Measurements from ENCODE around the gene HTR3A. TPM values are rescaled to one million over a fixed set of nuclear protein-coding genes. Genes with fewer than 3 reads are reported as not detected.

Gene HTR3A
- total RNA-seq, 1 donor from 2014 or later: not detected

DNA sequence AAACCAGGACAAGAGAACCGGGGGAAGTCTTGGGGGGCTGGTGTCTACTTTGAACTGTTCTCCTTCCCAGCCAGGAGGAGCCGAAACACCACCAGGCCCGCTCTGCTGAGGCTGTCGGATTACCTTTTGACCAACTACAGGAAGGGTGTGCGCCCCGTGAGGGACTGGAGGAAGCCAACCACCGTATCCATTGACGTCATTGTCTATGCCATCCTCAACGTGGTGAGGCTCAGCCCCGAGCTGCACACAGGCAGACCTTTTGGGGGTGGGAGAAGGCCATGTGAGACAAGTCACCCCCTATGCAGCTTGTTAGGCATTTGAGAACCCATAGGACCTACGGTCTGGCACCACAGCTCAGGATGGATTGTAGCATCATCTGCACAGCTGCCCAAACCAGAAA is 2.8 kb downstream of the HTR3A start:
- intact Hi-C loops (cut with micrococcal nuclease): no loop called here

DNA sequence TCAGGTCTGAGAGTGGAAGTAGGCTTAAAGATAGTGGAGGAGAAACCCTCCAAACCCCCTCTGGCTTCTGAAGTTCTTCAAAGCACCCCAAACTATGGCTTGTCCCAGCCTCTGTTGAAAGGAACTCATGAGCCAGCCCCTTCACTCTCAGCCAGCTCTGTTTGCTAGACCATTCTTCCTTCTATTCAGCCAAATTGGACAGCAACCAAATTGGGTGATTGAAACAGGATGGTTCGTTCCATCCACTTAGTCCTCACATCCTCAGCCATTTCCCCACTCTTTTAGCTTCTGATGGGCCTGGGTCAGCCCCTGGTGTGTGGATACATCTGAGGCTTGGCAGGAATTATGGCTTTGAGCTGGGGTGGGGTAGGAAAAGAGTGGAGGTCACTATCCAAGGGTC is 4.5 kb downstream of the HTR3A start:
- intact Hi-C loops (cut with micrococcal nuclease): no loop called here

DNA sequence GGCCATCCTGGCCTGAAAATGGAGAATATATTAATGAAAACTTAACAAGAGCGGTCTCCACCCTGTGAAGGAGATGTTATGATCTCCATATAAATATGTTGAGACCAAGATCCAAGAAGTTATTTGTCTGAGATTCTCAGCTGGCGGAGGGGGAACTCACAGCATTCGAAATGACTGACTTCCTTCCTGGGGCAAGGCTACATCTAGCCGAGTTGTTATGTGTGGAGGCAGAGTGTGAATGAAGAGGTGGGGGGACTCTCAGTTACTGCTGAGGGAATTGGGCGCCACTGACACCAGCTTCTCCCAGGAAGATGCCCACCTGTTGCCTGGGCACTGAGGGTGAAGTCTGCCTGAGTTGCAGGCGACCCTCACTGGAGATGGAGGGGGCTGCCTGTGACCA is 5.9 kb downstream of the HTR3A start:
- intact Hi-C loops (cut with micrococcal nuclease): no loop called here

DNA sequence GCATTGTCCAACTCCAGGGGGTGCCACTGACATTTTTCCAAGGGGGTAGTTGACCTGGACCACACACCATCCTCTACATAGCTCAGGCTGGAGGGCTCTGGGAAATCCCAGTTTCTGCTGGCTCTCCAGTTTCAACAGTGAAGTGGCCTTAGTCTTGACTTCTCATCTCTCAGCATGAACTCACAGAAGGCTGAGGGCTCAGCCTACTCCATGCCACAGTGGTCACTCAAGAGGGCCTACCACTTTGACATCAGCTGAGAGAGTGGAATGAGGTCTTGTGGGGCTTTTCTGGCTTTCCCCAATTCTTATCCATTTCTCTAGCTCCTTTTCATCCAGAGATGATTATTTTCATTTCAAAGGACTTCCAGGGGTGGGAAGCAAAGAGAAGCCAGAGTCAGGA is 7.4 kb downstream of the HTR3A start:
- intact Hi-C loops (cut with micrococcal nuclease): no loop called here

DNA sequence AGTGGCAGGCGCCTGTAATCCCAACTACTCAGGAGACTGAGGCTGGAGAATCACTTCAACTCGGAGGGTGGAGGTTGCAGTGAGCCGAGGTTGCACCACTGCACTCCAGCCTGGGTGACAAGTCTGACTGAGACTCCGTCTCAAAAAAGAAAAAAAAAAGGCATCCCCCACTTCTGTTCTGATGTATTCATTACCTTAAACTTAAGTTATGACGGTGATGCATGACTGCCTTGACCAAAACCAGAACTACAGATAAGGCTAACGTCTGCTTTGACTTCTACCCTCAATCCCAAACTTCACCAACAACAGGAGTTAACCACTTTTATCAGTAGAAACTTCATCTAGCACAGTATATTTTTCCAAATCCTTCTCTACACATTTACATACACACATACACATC is 9.9 kb downstream of the HTR3A start:
- intact Hi-C loops (cut with micrococcal nuclease): no loop called here

DNA sequence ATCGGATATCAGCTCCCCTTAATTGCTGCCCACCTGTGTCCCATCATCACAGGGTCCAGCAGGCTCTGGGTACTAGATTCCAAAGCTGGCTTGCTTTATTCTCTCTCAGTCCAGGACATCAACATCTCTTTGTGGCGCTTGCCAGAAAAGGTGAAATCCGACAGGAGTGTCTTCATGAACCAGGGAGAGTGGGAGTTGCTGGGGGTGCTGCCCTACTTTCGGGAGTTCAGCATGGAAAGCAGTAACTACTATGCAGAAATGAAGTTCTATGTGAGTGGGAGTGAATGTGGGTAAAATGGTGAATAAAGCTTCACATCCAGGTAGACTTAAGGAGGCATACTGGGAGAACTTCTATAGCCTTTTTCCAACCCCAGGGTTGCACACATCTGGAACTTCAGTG is 11.0 kb downstream of the HTR3A start:
- intact Hi-C loops (cut with micrococcal nuclease): no loop called here

DNA sequence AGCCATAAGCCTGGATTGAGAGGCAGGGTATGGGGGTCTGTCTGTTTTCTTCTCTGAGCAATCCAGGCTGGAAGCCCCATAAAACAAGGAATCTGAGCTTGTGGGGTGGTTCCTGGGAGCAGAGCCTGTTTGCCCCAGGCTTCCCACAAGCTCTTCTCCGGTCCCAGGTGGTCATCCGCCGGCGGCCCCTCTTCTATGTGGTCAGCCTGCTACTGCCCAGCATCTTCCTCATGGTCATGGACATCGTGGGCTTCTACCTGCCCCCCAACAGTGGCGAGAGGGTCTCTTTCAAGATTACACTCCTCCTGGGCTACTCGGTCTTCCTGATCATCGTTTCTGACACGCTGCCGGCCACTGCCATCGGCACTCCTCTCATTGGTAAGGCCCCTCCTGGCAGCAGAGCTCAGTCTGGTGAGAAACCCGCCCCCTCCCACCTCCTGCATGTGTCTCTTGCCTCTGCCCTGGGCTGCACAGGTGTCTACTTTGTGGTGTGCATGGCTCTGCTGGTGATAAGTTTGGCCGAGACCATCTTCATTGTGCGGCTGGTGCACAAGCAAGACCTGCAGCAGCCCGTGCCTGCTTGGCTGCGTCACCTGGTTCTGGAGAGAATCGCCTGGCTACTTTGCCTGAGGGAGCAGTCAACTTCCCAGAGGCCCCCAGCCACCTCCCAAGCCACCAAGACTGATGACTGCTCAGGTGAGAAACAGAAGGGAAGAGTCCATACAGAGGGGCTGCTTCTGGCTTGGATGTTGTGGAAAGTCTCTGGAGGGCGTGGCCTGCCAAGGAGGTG is 11.6 kb downstream of the HTR3A start:
- intact Hi-C loops (cut with micrococcal nuclease): no loop called here

DNA sequence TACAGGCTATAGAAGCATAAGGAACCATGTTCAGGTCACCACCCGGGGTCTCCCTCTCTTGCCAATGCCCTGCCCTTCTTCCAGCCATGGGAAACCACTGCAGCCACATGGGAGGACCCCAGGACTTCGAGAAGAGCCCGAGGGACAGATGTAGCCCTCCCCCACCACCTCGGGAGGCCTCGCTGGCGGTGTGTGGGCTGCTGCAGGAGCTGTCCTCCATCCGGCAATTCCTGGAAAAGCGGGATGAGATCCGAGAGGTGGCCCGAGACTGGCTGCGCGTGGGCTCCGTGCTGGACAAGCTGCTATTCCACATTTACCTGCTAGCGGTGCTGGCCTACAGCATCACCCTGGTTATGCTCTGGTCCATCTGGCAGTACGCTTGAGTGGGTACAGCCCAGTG is 14.5 kb downstream of the HTR3A start:
- intact Hi-C loops (cut with micrococcal nuclease): no loop called here

DNA sequence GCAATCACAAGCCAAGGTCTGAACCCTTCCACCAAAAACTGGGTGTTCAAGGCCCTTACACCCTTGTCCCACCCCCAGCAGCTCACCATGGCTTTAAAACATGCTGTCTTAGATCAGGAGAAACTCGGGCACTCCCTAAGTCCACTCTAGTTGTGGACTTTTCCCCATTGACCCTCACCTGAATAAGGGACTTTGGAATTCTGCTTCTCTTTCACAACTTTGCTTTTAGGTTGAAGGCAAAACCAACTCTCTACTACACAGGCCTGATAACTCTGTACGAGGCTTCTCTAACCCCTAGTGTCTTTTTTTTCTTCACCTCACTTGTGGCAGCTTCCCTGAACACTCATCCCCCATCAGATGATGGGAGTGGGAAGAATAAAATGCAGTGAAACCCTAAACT is 15.0 kb downstream of the HTR3A start:
- intact Hi-C loops (cut with micrococcal nuclease): loop anchor here (5.0 to 10.0 kb wide), 3 partner anchors 47 to 515 kb away; partner anchors contain the start of gene DRD2

DNA sequence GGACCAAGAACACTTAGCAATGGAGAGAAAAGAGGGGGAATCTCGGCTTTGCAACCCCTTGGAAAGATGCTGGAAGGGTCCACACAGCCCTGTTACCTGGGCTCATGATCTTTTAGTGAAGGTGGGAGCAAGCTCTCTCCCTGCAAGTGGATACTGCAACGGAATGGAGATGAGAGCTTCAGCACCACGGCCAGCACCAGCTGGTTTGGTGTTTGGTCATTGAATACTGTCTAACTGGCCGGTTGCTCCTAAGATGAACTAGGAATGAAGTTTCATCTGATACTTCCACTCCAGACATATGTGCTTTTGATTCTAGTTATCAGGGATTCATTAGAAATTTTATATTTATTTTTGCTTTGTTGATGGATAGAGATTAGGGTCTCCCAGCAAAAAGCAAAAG is 16.3 kb downstream of the HTR3A start:
- intact Hi-C loops (cut with micrococcal nuclease): loop anchor here (5.0 to 10.0 kb wide), 3 partner anchors 46 to 516 kb away; partner anchors contain the start of gene DRD2

DNA sequence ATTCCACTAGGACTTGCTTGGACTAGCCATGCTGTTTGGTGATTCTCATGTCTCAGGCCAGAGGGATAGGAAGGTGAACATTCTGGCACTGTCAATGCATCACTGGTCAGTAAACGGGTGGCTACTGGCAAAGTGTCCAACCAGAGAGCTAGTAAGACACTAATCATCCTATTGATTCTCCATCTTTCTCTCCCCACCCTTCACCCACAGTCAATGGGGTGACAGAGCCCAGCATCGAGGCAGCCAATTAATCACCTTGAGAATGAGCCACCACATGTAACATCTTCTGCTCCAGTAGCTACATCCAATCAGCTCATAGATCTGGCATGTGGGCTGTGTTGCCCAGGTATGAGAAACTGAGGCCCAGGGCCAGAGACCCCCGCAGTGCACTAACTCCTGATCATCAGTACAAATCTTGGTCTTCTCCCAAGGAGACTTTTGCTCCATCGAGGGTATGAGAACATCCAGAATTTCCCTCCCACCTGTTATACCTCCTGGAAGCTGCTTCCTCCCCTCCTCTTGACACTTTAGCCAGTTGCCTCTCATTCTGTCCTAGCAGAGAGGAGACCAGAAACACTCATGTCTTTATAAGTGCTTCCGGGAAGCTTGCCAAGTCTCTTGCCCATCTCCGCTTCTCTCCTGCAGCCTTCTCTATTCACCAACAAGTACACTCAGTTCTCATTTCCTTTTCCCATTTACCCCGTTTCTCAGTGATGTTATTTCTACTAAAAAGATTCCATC is 17.0 kb downstream of the HTR3A start:
- intact Hi-C loops (cut with micrococcal nuclease): loop anchor here (5.0 to 10.0 kb wide), 3 partner anchors 45 to 517 kb away; partner anchors contain the start of gene DRD2

DNA sequence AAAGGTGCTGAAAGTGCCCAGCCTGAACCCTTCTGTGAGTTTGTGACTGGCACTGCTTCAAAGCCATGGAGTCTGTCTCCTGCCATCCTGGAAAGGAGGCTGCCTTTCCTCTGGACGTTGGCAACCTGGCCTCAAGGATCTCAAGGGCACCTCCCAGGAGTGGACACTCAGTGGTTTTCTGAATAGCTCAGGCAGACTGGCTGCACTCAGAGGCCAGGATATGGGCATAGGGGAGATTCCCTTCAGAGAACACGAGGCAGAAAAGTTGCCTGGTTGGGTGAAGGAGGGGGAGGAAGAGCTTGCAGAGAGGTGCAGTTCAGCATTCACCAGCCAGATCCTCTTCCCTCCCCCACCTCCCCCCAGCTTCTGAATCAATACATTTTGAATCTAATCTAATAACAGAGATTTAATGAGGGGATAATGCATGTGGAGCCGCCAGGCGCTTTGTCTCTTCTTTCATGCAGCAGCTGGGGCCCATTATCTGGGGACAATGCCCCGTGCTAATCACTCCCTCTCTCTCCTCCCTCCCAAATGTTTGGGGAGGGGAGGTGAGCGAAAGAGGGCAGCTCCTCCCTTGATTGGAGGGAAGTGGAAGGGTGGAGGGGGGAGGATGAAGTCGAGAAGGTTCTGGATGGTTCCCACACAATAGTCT is 17.7 kb downstream of the HTR3A start:
- intact Hi-C loops (cut with micrococcal nuclease): loop anchor here (5.0 to 10.0 kb wide), 3 partner anchors 45 to 518 kb away; partner anchors contain the start of gene DRD2

DNA sequence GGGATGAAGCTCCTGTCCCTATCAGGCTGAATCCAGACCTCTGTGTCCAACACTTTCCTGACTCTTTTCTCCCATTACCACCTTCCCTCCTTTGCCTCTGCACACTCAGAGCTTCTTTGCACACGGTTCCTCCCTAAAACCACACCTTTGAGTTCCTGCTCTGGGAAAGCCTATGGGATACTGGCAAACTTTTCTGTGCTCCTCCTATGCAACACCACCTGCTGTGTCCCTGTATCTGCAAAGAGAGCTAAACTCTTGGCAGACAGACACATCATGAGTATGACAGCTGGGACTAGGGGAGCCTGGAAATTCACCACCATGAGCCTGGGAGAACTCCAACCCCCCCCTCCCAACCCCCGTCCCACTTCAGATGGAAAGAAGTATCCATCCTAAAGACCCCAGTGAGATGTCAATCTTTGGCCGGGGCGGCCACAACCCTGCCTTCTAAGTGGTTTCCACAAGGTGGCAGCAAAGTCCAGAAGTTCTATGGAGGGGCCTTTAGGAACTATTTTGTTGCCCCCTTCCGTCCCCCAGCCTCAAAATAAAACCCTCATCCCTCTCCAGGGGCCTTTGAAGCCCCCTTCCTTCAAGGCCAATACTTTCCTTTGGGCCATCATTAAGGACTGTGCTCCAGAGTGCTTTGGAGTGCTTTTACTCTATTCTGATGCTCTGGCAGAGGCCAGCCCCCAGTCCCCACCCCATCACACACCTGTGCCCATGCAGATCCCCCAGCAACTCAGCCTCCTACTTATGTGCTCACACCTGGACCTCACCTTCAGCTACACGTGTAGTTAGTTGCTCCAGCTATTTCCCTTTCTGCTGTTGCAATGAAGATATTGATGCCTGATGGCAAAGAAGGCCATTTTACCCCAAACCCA is 19.4 kb downstream of the HTR3A start:
- intact Hi-C loops (cut with micrococcal nuclease): loop anchor here (1.0 to 10.0 kb wide), 4 partner anchors 43 to 520 kb away; partner anchors contain the start of gene DRD2

DNA sequence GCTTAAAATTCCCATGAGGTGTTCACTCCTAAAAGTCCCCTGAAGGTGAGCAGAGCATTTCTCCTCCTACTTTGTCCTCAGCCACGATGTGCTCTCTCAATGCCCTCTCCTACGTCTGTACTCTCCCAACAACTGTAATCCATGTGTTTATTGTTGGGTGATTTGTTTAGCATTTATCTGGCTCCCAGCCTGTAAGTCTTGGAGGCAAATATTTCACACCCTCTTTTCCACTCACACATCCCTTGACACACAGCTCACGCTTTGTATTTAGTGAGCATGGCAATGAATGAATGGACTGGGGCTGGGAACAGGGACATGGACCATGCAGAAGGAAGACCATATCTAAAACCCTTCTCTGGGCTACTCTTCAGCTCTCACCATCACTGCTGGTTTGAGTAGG is 22.6 kb downstream of the HTR3A start:
- intact Hi-C loops (cut with micrococcal nuclease): loop anchor here (10.0 kb wide), 1 partner anchor 523 kb away; the partner anchor contains the start of gene DRD2

DNA sequence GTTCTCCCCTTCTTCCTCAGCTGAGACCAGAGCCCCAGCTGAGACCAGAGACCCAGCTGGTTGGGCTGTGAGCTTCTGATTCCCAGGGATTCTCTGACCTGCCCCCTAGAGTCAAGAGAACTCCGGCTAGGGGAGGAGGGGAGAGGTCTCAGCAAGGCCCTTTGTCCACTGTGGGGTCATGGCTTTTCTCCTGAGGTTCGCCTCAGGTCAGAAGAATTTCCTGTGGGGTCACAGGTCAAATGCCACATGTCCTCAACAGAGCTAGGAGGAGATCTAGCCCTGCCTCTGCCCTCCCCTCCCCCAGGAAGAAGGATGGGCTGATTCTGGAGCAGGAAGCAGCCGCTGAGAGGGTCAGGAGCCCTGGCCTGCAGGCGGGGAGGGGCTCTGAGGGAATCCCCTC is 23.7 kb downstream of the HTR3A start:
- intact Hi-C loops (cut with micrococcal nuclease): loop anchor here (10.0 kb wide), 1 partner anchor 524 kb away; the partner anchor contains the start of gene DRD2

DNA sequence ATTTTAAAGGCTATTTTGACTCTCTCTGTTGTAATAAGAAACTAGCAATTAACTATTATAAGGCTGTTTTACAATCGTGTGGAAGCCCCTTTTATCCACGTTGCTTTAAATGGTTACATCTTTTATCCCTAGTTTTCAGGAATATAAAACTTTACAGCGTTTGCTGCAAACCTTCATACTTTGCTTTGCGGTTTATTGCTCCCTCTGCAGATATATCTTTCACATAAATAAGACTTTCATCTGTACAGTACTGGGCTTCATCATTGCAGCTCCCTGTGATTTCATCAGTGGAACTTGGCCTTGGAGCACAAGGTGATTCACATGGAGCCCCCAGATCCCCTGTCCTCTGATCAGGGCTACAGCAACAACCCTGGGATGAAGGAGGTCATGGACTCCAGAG is 25.6 kb downstream of the HTR3A start:
- intact Hi-C loops (cut with micrococcal nuclease): no loop called here

DNA sequence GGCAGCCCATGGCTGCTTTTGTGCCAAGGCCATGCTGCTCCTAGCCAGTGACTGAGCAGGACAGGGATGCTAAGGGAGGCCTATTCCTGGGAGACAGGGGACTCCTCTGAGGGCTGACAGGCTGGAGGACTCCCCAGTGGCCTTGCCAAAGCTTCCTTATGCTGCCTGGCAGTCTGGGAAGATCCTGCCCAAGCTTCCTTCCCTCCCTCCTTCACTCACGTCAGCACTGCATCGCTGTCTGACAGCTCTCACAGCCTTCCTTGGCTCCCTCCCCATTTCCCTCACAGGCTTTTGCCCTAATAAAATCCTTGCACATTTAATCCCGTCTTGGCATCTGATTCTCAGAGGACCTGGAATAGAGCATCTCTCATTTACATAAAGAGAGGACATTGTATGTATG is 26.5 kb downstream of the HTR3A start:
- intact Hi-C loops (cut with micrococcal nuclease): no loop called here

DNA sequence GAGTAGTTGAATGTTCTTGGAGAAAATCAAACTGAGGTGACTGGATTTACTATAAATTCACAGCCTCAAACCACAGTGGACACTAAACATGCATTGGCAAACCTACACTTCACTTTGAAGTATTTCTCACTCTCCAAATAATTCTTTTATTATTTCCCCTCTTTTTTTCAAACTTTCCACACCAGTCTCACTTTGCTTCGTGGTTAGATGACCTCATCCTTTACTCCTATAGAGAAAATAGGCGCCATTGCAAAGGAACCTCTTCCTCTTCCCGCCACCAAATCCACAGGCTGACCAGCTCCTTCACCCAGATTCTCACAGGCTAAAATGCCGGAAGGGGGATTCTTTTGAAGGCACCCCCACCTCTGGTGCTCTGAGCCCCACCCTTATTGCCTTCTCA is 33.4 kb downstream of the HTR3A start:
- intact Hi-C loops (cut with micrococcal nuclease): no loop called here

DNA sequence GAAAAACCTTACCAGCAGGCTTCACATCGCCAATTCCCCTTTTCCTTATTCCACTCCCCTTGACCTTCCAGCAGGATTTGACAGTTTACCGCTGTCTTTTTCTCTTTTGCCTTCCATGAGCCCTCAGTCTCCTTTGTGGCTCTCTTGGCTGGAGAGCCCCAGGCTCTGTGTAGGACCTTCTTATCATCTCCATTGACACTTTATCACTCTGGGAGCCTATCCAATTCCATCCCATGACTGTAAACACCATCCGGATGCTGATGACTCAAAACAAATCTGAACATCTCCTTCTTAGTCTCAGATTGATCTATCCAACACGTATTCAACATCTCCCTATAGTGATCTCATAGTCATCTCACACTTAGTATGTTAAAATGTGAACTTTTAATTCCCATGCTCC is 36.0 kb downstream of the HTR3A start:
- intact Hi-C loops (cut with micrococcal nuclease): no loop called here

DNA sequence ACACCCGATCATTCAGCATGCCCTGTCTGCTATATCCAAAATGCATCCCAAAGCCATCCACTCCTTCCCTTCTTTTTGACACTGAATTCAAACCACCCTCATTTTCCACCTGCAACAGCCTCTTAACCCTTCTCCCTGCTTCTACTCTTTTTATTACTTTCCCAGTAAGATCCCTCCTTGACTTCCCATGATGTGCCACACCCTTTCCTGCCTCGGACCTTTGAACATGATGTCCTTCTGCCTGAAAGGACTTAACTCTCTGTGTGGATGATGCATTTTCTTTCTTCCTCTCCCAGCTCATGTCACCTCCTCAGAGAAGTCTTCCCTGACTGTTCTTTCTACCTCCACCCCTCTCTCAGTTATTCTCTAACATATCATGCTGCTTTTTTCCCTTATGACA is 36.5 kb downstream of the HTR3A start:
- intact Hi-C loops (cut with micrococcal nuclease): no loop called here

DNA sequence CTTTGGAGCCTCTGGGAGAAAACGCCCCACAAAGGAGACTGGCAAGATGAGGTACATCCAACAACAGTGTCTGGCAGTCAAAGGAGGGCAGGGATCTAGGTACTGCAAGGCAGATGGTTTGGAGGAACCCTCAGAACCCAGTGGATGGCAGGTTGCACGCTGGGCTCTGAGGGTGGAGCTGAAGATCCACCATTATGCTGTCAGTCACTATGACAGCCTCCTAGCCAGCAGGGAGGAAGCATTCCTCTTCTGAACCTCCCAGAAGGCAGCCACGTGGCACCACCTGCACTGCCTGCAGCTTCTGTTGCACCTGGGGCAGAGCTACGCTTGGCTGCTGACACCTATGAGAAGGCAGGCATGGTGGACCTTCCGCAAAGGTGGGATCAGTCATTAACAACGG is 40.2 kb downstream of the HTR3A start:
- intact Hi-C loops (cut with micrococcal nuclease): no loop called here

All from T-helper 2 cell treated with Interferon-gamma antibody and Interleukin-4, amounts not matched to agents 100 ng/mL and 5 ng/mL, for 36 hours (primary cell).